ENCODE data around the gene STK32B. TPM values are rescaled to one million over a fixed set of nuclear protein-coding genes. Genes with fewer than 3 reads are reported as not detected.
A peak's percentile ranks its signal among the peaks of the same experiment; 100 is the strongest.

The STK32B gene
- total and polyA plus RNA-seq, 9 of the 15 experiments (the other 6 are each of a cell fraction or from before 2014, with no cell fraction given), result 0.03 to 0.20 (median 0.07) TPM; not detected in 2

DNA sequence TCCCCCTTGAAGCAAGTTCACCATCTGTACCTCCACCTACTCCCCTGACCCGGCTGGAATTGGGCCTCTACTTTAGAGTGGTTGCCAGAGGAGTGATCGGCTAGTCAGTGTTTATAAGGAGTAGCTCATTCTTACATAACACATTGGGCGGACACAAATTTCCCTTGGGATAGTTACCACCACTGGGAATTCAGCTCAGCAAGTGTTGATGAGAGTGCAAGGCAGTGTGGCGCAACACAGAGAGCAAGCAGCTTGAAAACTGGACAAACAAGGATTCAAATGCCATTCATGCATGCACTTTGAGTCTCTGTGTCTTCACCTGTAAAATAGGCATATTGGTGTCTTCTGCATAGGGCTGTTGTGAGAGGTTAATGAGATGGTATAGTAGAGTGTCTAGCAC is 92.7 kb downstream of the STK32B start (continued):
- TF ChIP-seq POLR3A (IDR thresholded peaks at IDR 0.05; ENCODE audit: borderline replicate concordance, extremely low read depth, insufficient read depth, insufficient read length), result no peak
- TF ChIP-seq, protein P1, sequence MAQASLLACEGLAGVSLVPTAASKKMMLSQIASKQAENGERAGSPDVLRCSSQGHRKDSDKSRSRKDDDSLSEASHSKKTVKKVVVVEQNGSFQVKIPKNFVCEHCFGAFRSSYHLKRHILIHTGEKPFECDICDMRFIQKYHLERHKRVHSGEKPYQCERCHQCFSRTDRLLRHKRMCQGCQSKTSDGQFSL (CRISPR knock-in tag; IDR thresholded peaks at IDR 0.05), result no peak
- TF ChIP-seq, protein P1 (tag; IDR thresholded peaks at IDR 0.05), result no peak

DNA sequence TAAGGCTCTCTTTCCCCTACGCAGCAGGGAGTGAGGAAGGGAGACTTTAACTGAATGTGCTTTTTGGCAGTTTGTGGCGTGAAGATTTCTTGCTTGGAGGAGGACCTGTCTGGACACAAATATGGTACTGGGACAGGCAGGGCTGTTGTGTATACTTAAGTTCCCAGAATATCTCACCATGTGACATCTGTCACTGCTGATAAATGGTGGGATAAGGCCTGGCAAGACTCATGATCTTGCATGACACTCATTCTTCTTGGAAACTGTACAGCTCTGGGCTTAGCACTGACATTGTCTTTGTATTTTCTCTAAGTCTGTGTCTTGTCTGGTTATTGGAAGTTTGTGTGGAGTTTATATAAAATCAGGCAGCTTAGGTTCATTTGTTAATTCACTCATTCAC is 93.1 kb downstream of the STK32B start:
- H3K4me3 ChIP-seq, result no peak overlapping the region
- no peak overlapping the region for H2AFZ ChIP-seq (ENCODE audit: low read depth, low read length)
- ATAC-seq (peak; percentile 74), FAIRE-seq (peak; percentile 68), DNase-seq (ENCODE audit: extremely low read depth in 1 of 4, low spot score in 3 of 4) (peak in 2 of 4 experiments; percentile 23 to 59)
- H3K9me3 ChIP-seq (replicated peaks; ENCODE audit: control insufficient read depth, insufficient read depth, low read depth, low read length), result no peaks in the 10 kb centered on the region
- peaks cover 3 to 13% of the 10 kb centered on the region in 2 experiments; a peak in 2 of 5 replicates for H3K4me1 ChIP-seq (replicated peaks in 1 of 2; ENCODE audit: control insufficient read depth in 2 of 2, insufficient read depth in 2 of 2, low read length in 2 of 2)
- CTCF ChIA-PET (ENCODE audit: low intra/inter-chr PET ratio), result interaction anchor here (0.9 kb wide), 1 partner anchor 32 kb away, joined by 3 read pairs; no protein-coding TSS in a partner anchor
- in situ Hi-C loops (cut with MboI) (loop anchor here (5.0 kb wide), 1 partner anchor 147 kb away; no protein-coding TSS in a partner anchor), intact Hi-C loops (cut with micrococcal nuclease) (no loop called here)
- no peaks in the 10 kb centered on the region for H4K20me1 ChIP-seq (replicated peaks; ENCODE audit: control insufficient read depth, insufficient read depth, low read length)
- H3K36me3 ChIP-seq (ENCODE audit: control insufficient read depth, insufficient read depth, low read length), result no peaks in the 10 kb centered on the region
- 3% methylated on average over 2 of the region's 2 CpGs for WGBS (ENCODE audit: insufficient coverage, low coverage, missing lambda C conversion rate)
- H3K27ac ChIP-seq (ENCODE audit: extremely low read depth, low read depth, low read length), result no peak overlapping the region; the same call in 2 of the 3 replicates
- BruUV-seq (replicated peaks), result no TSS peak
- H3K9ac ChIP-seq (ENCODE audit: insufficient read depth in 1 of 2, low read depth in 2 of 2, low read length in 2 of 2), result no peak overlapping the region
- peaks cover 0 to under 1% of the 10 kb centered on the region in 2 experiments; a peak in 1 of 5 replicates for H3K27me3 ChIP-seq (ENCODE audit: control insufficient read depth in 2 of 2, insufficient read depth in 2 of 2, low read length in 2 of 2)
- H3K4me2 ChIP-seq (ENCODE audit: insufficient read depth, low read length), result peak overlapping the region; percentile 56; the same call in 1 of the 2 replicates
- H3K79me2 ChIP-seq (ENCODE audit: control insufficient read depth, insufficient read depth, low read length), result no peaks in the 10 kb centered on the region
- POLR2A ChIA-PET, result no interaction called here
- H3K9me1 ChIP-seq (ENCODE audit: control insufficient read depth, insufficient read depth, low read length), result no peaks in the 10 kb centered on the region
- TF ChIP-seq STAT6 (CRISPR knock-in tag; IDR thresholded peaks at IDR 0.05), result no peak
- no peak for TF ChIP-seq SP1 (CRISPR knock-in tag; IDR thresholded peaks at IDR 0.05)
- TF ChIP-seq EHMT2 (IDR thresholded peaks at IDR 0.05), result peak; percentile 60; the same call in 1 of the 2 replicates
- peak; percentile 76 for TF ChIP-seq FOXJ2 (tag; IDR thresholded peaks at IDR 0.05)
- no peak for TF ChIP-seq NR2F6 (CRISPR knock-in tag; IDR thresholded peaks at IDR 0.05)
- TF ChIP-seq PHB (CRISPR knock-in tag; IDR thresholded peaks at IDR 0.05), result no peak
- peak; percentile 45; the same call in 1 of the 2 replicates for TF ChIP-seq CBFA2T2 (conservative IDR thresholded peaks at IDR 0.05)
- TF ChIP-seq ZBTB17 (CRISPR knock-in tag; IDR thresholded peaks at IDR 0.05), result no peak
- TF ChIP-seq ZKSCAN1 (IDR thresholded peaks at IDR 0.05; ENCODE audit: low read depth, low read length), result no peak
- TF ChIP-seq ESRRB (CRISPR knock-in tag; IDR thresholded peaks at IDR 0.05; ENCODE audit: borderline replicate concordance), result no peak
- TF ChIP-seq ZNF766 (CRISPR knock-in tag; conservative IDR thresholded peaks at IDR 0.05), result no peak
- peak; percentile 61; the same call in 1 of the 2 replicates for TF ChIP-seq ZNF24 (IDR thresholded peaks at IDR 0.05)
- peak; percentile 43; the same call in 1 of the 2 replicates for TF ChIP-seq DPF2 (IDR thresholded peaks at IDR 0.05)
- TF ChIP-seq FOXM1 (IDR thresholded peaks at IDR 0.05; ENCODE audit: low read depth), result no peak
- no peak for TF ChIP-seq FOXM1 (CRISPR knock-in tag; IDR thresholded peaks at IDR 0.05; ENCODE audit: low read depth)
